Stomach (tissue), 4 donors: Measurements from ENCODE around the gene VPS18.

Experiments
- CTCF ChIP-seq, 7 experiments: fragments of 450-650 bp in 4 of 7; fragments of 200-600 bp in 3 of 7; sonication (generic) in 3 of 7; IDR thresholded peaks; one replicate each; pipeline ENCODE4 v1.5.1; 2016 to 2019; ENCODE audit warnings: antibody characterized with exemption in 7 of 7, control low read depth in 2 of 7, mild to moderate bottlenecking in 1 of 7
- POLR2A ChIP-seq, 4 donors: fragments of 450-650 bp; IDR thresholded peaks; one replicate each; pipeline ENCODE4 v1.6.1; 2016; ENCODE audit warnings: antibody characterized with exemption in 4 of 4, control low read depth in 2 of 4, mild to moderate bottlenecking in 1 of 4, moderate library complexity in 1 of 4
- POLR2AphosphoS5 ChIP-seq, 3 donors: sonication (generic); formaldehyde crosslinking; IDR thresholded peaks; one replicate each; pipeline ENCODE4 v1.6.1; 2016; ENCODE audit warnings: antibody characterized with exemption in 3 of 3

- no peak for TF ChIP-seq CTCF (IDR thresholded peaks at IDR 0.05)
- peak in 2 of 3 donors; percentile 86 to 92 for TF ChIP-seq POLR2AphosphoS5 (IDR thresholded peaks at IDR 0.05)
- peak in 1 of 4 donors; percentile 12 for TF ChIP-seq POLR2A (IDR thresholded peaks at IDR 0.05)
These were observed 34.8 kb downstream of the VPS18 start, which contains the start of gene DLL4 for GRCh38 chr15:40928821-40929659.
